Measurements from ENCODE around the gene CXorf58.
"Not testable (repeated sequence)": the region's sequence is repeated elsewhere in the genome, so short reads cannot be mapped to it uniquely, and the experiment has no call there.

Gene CXorf58

GRCh38 chrX:23954396-23954795, 46.6 kb downstream of the CXorf58 start:
- TF ChIP-seq CTCF (IDR thresholded peaks at IDR 0.05; ENCODE audit: insufficient read depth, missing control alignments): no peak
- DNase-seq (ENCODE audit: insufficient read length, low spot score): no peak
- FAIRE-seq: no peak

- FAIRE-seq: no peak
- no peak for TF ChIP-seq CTCF (IDR thresholded peaks at IDR 0.05; ENCODE audit: insufficient read depth, missing control alignments)
Measured at GRCh38 chrX:23959781-23960180, 52.0 kb downstream of the CXorf58 start.

GRCh38 chrX:23964191-23964590, 56.4 kb downstream of the CXorf58 start:
- no peak for TF ChIP-seq CTCF (IDR thresholded peaks at IDR 0.05; ENCODE audit: insufficient read depth, missing control alignments)
- DNase-seq (ENCODE audit: insufficient read length, low spot score): no peak
- no peak for FAIRE-seq

More at GRCh38 chrX:23959781-23960180, 52.0 kb downstream of the CXorf58 start:
- DNase-seq (ENCODE audit: insufficient read length, low spot score): no peak

- not testable (repeated sequence) for FAIRE-seq; DNase-seq (ENCODE audit: insufficient read length, low spot score)
Measured at GRCh38 chrX:23965630-23966029, 57.8 kb downstream of the CXorf58 start.

- no peak for DNase-seq (ENCODE audit: insufficient read length, low spot score)
- no peak for TF ChIP-seq CTCF (IDR thresholded peaks at IDR 0.05; ENCODE audit: insufficient read depth, missing control alignments)
- no peak for FAIRE-seq
Measured at GRCh38 chrX:23978491-23978890, 70.7 kb downstream of the CXorf58 start.

- FAIRE-seq (peak; percentile 6), DNase-seq (ENCODE audit: insufficient read length, low spot score) (no peak)
- no peak for TF ChIP-seq CTCF (IDR thresholded peaks at IDR 0.05; ENCODE audit: insufficient read depth, missing control alignments)
Measured at GRCh38 chrX:23980011-23980441, 72.2 kb downstream of the CXorf58 start.

- no peak for TF ChIP-seq CTCF (IDR thresholded peaks at IDR 0.05; ENCODE audit: insufficient read depth, missing control alignments)
- peak; percentile 71 for FAIRE-seq
- no peak for DNase-seq (ENCODE audit: insufficient read length, low spot score)
Measured at GRCh38 chrX:23981222-23981621, 73.4 kb downstream of the CXorf58 start.

- TF ChIP-seq CTCF (IDR thresholded peaks at IDR 0.05; ENCODE audit: insufficient read depth, missing control alignments): no peak
- DNase-seq (ENCODE audit: insufficient read length, low spot score) (no peak), FAIRE-seq (no peak)
Measured at GRCh38 chrX:23981711-23982110, 73.9 kb downstream of the CXorf58 start.
